ENCODE measurements around the gene GCNA.

- no peak for TF ChIP-seq EZH2 (IDR thresholded peaks at IDR 0.05)
- TF ChIP-seq POLR2AphosphoS5 (IDR thresholded peaks at IDR 0.05; ENCODE audit: borderline replicate concordance, low read depth, low read length) = no peak
- TF ChIP-seq FOXP2 (optimal IDR thresholded peaks at IDR 0.05; ENCODE audit: control extremely low read depth, extremely low read length, insufficient read depth) = no peak
Measured at GRCh38 chrX:71603618-71604017, 25.4 kb downstream of the GCNA start.
